ENCODE measurements around the gene KCNQ1. TPM values are rescaled to one million over a fixed set of nuclear protein-coding genes. Genes with fewer than 3 reads are reported as not detected.

KCNQ1 gene
- total and polyA plus RNA-seq, 2 of the 13 experiments (the other 11 are each of a cell fraction or from before 2014, with no cell fraction given), result 0.02 to 0.08 TPM

- TF ChIP-seq SNAPC4 (CRISPR knock-in tag; IDR thresholded peaks at IDR 0.05) (no peak), FOXK1 (CRISPR knock-in tag; IDR thresholded peaks at IDR 0.05; ENCODE audit: borderline replicate concordance, low read depth) (no peak), GATA4 (IDR thresholded peaks at IDR 0.05; ENCODE audit: borderline replicate concordance, low read depth) (no peak)
These were observed 77.2 kb downstream of the KCNQ1 start (continued) for GRCh38 chr11:2521733-2522630.

- Histone ChIP-seq H4K20me1 (ENCODE audit: insufficient read depth, low read length) (peaks cover 6% of the 10 kb centered on the region; the same call in 1 of the 2 replicates), H3K4me3 (replicated peaks in 1 of 3; ENCODE audit: insufficient read depth in 1 of 3, low read depth in 2 of 3, low read length in 3 of 3) (no peak overlapping the region), H3K27me3 (ENCODE audit: control insufficient read depth in 1 of 2, insufficient read depth in 2 of 2, low read length in 2 of 2) (peaks cover 34 to 94% of the 10 kb centered on the region in 2 experiments), H2AFZ (ENCODE audit: low read length) (no peak overlapping the region), H3K4me1 (ENCODE audit: insufficient read depth, low read length) (no peaks in the 10 kb centered on the region), H3K36me3 (replicated peaks in 1 of 2; ENCODE audit: control insufficient read depth in 1 of 2, insufficient read depth in 2 of 2, low read length in 2 of 2) (no peaks in the 10 kb centered on the region), H3K4me2 (ENCODE audit: low read depth, low read length) (no peak overlapping the region), H3K9ac (ENCODE audit: insufficient read depth, low read depth, low read length) (no peak overlapping the region), H3K27ac (ENCODE audit: extremely low read length, insufficient read depth, low read length) (no peak overlapping the region), H3K79me2 (ENCODE audit: insufficient read depth, low read length) (no peaks in the 10 kb centered on the region), H3K9me3 (ENCODE audit: low read length) (no peaks in the 10 kb centered on the region)
- in situ Hi-C loops (cut with HindIII; ENCODE audit: extremely low pct_ligation_motif_present, low pct_unique_long_range_greater_than_20kb), result loop anchor here (10.0 kb wide), 1 partner anchor 328 kb away; no protein-coding TSS in a partner anchor
- intact Hi-C loops (cut with micrococcal nuclease; ENCODE audit: unreplicated experiment), result no loop called here
- TF ChIP-seq RFX1 (IDR thresholded peaks at IDR 0.05) (no peak), ZNF3 (CRISPR knock-in tag; IDR thresholded peaks at IDR 0.05) (no peak), BRCA1 (CRISPR knock-in tag; IDR thresholded peaks at IDR 0.05) (no peak), ZBTB34 (CRISPR knock-in tag; IDR thresholded peaks at IDR 0.05) (no peak), ZNF792 (CRISPR knock-in tag; IDR thresholded peaks at IDR 0.05) (no peak), PCBP1 (IDR thresholded peaks at IDR 0.05; ENCODE audit: borderline replicate concordance, low read depth, low read length) (no peak), TFDP1 (CRISPR knock-in tag; IDR thresholded peaks at IDR 0.05; ENCODE audit: borderline replicate concordance) (no peak), FOSL1 (CRISPR knock-in tag; IDR thresholded peaks at IDR 0.05; ENCODE audit: borderline replicate concordance) (no peak), ERF (CRISPR knock-in tag; IDR thresholded peaks at IDR 0.05) (no peak), ZFP36L1 (CRISPR knock-in tag; IDR thresholded peaks at IDR 0.05) (no peak), ZNF776 (CRISPR knock-in tag; IDR thresholded peaks at IDR 0.05) (no peak), ZNF274 (CRISPR knock-in tag; IDR thresholded peaks at IDR 0.05) (no peak)
- ChIA-PET POLR2A (no interaction called here), CTCF (ENCODE audit: low intra/inter-chr PET ratio, low total read pairs) (no interaction called here)
- FAIRE-seq (no peak), DNase-seq (ENCODE audit: low spot score) (no peak), ATAC-seq (no peak)
- BruUV-seq (replicated peaks), result no TSS peak
- WGBS (ENCODE audit: low lambda C conversion rate), result 27% methylated on average over 7 of the region's 17 CpGs
These were observed 77.9 kb downstream of the KCNQ1 start for GRCh38 chr11:2522631-2523255.

Measured in HepG2 (cell line).